GM19372 (cell line): ENCODE measurements around the gene MRPS18A.

ENCODE experiments used
- ATAC-seq: cut with Tn5 transposase; IDR thresholded peaks from one replicate; pipeline ENCODE4 v1.9.1; 2021; ENCODE audit warnings: mild to moderate bottlenecking, low read depth, moderate library complexity; ENCODE audit not compliant: unreplicated experiment

MRPS18A gene

DNA sequence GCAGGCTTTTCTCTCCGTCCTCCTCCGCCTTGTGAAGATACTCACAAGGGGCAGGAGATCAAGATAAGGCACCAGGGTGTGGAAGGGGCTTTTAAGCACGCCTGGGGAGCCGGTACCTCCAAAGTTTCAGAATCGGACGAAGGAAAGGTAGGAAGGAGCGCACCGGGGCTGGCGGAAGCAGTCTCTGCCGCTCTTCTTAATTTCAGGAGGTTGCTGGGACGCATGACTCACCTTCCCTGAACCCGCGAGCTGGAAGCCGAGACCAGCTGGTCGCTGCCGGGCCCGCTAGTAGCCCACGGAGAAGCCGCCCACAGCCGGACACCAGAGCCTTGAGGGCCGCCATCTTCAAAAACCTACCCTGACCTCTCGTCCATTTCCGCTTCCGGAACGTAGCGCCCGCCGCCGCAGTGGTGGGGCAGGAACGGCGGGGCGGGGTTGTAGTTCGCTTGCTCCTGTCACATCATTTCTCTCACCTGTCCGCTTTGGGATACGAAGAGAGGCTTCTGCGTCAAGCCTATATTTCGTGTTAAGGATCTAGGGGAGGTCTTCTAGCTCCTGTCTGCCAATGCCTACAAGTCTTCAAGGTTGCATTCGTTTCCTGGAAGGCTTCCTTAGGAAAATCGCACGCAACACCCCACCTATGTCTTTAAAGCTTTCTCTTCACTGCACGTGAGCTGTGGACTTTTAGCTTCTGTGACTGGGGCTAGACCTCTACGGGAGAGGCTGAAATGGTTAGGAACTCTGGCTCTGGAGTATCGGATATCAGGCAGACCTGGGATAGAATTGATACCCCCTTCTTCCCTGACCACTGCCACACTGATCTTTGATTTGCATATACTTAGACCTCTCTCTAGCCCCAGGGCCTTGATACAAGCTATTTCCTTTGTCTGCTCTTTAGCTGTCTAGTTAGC, at the start of gene MRPS18A:
TSS of gene MRPS18A (minus strand) at position 355 of the 911 bp plus-strand sequence. CDS start at position 343, 12 bp downstream.
- peak; percentile 91 for ATAC-seq

DNA sequence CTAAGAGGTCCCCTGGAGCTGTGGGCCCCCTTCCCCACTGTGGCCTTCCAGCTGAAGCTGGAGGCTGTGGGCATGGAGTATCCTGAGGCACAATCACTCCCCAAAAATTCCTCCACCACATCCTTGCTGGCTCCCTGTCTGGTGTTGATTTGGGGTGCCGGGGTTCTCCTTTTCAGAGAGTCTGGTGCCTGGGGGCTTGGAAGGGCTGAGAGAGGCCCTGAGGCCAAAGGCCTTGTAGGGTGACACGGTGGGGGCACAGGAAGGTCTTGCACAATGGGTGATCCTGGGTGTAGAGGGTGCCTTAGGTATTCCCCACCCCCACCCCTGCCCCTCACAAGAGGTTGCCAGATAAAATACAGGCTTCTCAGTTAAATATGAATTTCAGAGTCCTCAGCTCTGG, 49.3 kb upstream of the MRPS18A start:
- ATAC-seq, result no peak

DNA sequence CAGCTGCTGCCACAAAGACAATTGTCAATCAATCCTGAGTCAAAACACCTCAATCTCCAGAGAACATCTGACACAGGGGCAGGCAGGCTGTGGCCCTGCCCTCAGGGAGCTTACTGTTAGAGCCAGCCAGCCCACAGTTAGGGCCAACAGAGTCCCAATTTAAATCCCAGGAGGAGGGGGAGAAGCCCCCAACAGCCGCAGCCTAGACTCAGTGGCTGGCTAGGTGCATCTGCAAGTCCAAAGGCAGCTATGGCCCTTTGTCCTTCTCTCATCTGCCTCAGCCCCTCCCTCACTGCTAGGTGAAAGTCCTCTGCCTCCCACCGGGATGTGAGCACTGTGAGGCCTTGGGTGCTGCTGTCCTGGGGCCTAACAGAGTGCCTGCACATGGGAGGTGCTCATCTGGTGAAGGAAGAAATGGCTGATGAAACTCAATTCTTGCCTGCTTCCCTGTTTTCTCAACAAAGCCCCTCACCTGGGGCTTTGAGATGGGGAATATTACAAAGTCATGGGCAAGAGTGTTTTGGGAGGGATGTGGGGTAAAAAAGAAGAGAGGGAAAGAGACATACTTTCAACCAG, 48.7 kb upstream of the MRPS18A start:
- ATAC-seq, result no peak

DNA sequence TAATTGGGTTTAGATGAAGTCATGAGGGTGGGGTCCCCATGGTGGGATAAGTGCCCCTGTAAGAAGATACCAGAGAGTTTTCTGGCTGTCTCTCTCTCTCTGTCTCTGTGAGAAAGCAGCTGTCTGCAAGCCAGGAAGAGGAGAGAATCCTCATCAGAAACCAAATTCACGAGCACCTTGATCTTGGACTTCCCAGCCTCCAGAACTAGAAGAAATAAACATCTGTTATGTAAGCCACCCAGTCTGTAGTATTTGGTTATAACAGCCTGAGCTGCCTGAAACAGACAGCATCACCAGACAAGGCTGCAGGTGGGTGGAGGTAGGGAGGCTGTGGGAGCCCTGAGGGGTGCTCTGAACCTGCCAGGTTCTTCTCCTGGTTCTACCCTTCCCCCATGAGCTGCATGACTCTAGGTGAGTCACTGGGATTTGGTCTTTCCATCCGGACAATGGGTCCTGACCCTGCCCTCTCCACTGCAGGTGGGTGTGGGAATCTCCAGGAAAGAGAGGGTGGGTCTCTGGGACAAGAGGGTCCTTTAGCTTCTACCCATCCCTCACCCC, 48.1 kb upstream of the MRPS18A start:
- ATAC-seq, result no peak

DNA sequence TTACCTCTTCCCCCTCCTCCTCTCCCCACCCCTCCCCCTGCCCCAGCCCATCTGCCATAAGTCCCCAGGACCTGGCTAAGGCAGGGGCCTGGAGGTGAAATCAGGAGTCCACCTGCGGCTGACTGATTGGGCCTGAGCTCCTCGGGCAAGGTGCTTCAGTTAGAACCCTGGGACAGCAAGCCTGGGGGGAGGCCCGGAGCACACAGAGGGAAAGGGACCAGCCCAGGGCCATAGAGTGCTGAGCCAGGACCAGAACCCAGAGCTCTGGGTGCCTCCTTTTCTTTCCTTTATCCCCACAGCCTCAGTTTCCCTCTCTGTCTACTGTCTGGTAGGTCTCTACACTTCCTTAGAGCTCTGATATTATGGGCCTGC, 46.7 kb upstream of the MRPS18A start:
- no peak for ATAC-seq

DNA sequence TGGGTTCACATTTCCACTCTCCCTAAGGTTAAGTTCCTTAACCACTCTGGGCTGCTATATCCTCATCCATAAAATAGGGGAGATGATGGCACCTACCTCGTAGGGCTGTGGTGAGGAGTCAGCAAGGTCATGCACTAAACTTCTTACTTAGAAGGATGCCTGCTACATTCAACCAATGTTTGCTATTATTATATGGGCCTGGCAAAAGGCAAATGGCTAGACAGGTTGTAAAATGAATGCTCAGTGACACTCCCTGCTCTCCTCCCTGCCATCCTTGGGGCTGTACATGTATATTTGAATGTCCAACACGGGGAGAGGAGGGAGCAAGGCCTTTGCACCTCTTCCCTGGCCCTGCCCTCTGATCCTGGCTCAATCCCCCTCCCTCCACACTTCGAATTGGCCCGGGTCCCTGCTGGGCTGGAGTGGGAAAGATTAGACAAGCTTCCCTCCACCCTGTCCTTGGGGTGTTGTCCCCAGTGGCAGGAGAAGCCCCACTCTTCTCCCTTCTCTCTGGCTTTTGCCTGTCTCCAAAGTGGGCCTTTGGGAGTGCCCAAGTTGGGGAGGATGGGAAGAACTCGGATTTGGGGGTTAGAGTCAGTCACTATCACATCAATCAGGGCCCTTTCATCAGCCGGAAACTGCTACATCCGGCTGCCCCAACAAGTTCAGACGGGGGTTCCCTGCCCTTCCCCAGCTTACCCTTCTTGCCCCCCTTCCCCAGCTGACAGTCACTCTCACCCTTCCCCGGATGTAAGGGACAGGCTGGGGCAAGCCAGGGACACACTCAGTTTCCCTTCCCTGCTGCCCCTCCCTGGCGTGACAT, 46.1 kb upstream of the MRPS18A start:
- ATAC-seq, result no peak

DNA sequence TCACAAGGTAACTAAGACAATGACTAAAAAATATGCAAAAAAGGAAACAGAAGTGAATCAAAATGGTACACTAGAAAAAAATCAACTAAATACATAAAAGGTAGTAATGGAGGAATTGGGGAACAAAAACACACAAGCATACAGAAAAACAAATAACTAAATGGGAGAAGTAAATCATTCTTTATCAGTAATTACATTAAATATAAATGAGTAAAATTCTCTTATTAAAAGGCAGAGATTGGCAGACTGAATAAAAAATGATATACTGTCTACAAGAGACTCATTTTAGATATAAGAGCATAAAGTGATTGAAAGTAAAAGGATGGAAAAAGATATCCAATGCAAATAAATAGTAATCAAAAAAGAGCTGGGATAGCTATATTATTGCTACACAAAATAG, 43.0 kb upstream of the MRPS18A start:
- ATAC-seq, result no peak

DNA sequence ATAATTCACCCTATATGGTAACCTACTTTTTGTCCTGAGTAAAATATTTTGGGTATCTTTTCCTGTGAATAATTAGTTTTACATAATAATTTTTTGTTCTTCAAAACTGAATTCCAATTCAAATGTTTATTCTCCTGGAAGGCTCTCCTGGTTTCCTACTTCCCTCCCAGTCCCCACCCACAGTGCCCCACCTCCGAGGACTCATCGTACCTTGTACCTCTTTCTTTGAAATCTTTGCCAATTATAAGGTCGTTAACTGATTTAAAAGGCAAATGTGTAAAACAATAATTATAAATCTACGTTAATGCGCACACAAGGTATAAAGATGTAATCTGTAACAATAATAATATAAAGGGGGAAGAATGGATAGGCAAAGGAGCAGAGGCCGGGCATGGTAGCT, 41.9 kb upstream of the MRPS18A start:
- ATAC-seq, result no peak

DNA sequence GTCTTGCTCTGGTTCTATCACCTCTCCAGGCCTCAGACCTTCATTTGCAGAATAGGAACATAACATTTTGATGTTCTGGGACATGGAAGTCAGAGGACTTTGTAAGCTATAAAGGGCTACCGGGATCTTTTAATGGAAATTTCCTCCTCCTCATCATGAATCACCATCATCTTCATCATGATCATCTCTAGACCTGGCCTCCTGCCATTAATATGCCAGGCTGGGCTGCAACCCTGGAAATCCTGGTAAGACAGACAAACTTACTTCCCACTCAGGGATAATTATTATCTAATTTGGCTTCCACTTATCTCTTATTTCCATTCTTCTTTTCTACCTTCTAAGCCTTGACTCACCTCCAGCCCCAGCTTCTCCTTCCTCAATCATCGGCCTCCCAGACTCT, 41.0 kb upstream of the MRPS18A start:
- ATAC-seq, result no peak

DNA sequence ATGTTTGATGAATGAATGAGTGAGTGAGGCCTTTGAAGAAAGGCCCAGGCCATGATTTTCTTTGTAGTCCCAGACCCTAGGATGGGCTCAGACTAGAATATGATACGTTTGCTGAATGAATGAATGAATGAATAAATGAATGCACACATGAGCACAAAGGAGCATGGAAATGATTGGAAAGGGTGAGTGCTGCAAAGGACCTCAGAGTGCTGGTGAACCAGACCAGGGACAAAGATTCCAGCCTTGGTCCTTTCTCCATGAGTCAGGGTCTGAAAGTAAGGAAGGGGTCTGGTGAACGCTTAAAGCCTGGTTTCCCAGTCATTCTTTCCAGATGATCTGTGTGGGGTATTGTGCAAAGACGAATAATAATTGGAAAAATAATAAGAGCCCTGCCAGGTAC, 40.0 kb upstream of the MRPS18A start:
- no peak for ATAC-seq

DNA sequence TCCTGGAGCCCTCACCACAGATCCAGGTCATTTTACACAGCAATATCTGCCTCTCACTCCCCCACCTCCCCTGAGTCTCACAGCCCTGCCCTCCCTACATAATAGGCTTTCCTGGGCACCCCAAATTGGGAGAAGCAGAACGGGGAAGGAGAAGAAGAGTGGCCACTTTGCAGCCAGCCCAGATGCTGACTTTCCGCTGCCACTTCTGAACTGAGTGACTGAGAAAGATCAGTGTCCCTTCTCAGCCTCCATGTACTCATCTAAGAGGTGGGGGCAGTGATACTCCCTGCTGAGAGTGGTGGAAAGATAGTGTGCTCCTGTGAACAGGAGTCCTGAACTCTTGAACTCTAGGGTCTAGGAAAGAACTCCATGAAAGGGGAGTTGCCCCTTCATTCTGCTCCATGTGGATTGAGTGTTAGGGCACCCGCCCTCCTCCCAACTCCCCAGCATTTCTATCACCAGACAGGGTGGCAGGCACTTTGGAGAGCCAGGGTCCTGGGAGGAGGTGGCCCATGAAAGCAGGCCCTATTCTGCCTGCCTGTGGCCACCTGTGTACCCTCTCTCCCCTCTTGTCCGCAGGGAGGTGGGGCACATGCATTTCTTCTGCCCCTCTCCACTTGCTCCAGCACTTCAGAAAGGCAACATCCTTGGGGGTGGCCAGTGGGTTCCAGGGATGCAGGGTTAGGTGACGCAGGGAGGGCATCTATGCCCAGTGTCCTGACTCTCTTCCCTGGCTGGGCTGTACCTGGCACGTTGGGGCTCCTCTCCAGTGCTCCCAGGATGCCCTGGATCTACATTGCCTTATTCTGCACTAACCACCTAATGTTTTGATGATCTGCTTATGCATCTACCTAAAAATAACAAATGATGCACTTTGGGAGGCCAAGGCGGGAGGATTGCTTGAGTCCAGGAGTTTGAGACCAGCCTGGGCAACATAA, 38.3 kb upstream of the MRPS18A start:
- no peak for ATAC-seq

DNA sequence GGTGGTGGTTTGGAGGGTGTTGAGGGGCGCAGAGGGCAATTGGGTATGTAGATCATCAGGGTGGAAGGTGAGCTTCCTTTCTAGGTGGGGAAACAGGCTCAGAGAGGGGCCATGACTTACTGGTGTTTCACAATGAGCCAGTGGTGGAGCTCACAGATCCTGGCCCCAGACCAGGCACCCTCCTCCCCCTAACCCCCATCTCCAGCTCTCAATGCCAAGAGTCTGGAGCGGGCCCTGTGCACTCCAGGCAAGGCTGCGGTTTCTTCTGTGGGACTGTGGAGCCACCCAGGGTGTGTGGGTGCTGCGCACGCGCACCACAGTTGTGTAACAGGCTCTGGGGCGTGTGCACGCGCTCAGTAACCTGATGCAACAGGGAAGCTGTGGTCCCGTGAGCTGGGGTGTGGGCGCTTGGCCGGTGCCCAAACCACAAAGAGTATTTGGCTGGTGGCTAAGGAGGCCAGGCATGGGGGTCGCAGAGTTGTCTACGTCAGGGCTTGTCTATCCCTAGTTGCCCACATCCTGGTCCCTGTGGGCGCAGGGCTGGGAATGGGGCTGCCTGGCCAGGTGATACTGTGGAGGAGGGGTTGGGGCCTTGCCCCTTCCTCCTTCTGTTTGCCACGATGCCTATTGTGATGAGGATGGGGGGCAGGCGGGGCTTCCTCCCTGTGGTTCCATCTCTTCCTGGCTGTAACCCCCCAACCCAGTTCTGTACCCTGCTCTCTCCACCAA, 37.5 kb upstream of the MRPS18A start:
- ATAC-seq, result peak; percentile 80

DNA sequence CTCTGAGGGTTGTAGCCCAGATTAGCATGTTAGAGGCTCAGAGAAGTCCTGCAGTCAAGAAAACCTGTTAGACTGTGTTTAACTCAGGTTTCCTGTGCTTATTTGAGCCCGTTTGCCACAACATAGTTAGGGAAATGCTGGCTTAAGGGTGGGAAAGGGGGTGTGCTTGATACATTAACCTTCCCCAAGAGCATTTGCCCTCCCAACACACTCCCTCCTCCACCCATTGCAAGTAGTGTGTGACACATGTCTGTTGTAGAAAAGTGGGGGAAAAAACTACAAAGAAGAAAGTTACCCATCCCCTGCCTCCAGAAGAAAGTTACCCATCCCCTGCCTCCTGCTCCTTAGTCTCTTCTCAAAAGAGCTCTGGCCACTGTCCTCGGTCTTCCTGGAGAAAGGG, 36.8 kb upstream of the MRPS18A start:
- no peak for ATAC-seq

DNA sequence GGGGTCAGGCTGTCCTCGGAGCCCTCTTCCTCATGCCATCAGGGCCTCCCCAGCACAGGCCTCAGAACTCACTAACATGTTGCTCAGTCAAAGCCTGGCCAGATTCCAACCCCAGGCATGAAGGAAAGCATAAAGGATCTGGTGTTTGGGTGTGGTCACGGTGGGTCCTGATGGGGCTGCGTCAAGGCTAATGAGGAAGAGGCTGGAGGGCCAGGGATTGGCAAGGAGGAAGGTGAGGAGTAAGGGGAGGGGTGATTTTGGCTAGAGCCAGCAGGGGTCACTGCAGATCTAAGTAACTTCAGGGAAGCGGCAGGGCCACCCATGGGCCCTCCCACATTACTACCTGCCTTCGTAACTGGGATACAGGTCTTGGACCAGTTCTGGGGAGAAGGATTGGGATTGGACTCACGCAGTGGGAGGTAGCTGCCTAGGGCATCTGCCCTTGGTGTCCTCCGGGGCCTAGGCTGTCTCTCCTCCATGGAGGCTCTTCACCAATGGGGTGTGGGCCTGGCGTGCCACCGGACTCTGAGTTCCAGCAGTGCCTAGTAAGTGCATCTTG, 36.2 kb upstream of the MRPS18A start:
- ATAC-seq, result no peak

DNA sequence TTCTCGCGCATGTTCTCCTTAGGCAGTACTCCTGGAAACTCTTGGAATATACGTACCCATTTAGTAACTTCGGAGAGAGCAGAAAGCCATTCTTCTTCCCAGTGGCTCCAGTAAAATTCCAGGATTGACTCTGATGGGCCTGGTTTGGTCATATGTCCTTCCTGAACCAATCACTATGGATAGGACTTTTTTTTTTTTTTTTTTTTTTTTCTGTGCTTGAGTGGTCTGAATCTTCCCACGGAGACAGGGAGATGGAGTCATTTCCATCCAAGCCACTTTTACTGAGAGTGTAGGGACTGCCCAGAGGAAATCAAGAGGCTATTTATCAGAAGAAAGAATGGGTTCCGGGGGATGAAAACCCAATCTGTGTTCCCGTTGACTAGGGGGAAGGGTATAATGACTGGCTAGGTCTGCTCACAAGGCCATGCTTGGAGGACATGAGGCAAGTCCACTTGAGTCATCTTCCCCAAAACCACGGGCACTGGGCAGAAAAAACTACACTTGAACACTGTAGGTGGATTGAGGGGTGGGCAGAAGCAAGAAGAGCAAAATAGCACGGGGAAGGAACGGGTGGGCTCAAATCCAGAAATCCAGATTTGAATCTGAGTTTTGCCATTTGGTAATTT, 35.4 kb upstream of the MRPS18A start:
- no peak for ATAC-seq

DNA sequence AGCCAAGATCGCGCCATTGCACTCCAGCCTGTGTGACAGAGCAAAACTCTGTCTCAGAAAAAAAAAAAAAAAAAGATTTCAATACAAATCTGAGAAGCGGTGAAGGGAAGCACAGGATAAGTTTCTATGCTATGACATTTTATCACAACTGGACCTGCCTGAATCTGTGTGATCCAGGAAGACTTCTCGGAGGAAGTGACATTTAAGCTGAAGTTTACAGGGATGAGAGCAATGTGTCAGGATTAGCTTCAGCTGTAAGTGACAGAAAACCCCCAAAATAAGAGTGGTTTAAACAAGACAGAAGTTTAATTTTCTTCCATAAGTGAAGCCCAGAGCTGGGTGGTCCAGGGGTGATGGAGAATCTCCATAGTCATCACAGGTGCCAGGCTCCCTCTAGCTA, 33.4 kb upstream of the MRPS18A start:
- ATAC-seq, result no peak

DNA sequence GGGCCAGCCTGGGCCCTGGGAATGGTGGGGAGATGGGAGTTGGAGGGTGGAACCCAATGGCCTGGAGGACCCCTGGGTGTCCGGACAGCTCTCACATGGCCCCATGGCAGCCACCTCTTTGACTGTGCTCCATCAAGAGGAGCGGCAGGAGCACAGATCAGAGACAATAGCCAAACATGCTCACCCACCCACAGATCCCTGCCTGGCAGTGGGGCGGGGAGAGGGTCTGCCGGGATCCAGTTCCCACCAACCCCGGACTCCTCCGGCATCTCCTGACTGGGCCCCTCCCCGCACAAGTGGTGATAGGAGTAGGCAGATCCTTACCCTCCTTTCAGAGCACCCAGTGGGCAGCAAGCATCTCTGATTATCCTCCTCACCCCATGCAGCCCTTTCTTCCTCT, 31.9 kb upstream of the MRPS18A start:
- no peak for ATAC-seq

DNA sequence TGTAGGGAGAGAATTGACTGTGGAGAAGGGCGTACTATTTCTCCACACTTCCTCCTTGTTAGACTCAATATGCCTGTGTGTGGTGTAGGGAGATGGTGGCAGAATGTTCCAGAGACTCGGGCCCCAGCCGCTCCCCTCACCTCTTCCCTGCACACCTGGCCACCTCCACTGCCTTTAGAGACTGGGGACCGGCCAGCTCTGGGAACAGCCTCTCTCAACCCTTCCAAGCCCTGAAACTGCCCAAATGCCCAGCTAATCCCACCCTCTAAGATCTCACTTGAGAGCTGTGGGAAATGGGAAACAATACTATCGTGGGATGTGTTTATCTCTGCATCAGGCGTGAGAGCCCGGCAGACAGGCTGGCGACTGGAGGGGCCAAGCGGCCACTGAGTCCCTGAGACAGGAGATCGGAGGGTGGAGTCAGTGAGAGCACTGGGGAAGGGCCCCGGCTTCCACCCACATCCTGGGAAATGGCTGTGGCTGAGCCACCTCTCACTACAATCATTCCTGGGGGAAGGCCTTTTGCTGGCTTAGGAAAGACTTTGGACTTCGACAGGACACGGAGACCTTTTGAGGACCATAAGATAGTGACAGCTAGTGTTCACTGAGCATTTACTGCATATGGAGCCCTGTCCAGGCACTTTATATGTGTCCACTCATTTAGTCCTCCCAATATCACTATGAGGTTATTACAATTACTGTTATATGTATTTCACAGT, 31.0 kb upstream of the MRPS18A start:
- no peak for ATAC-seq
